Measurements from ENCODE around the gene DNAJB6. TPM values are rescaled to one million over a fixed set of nuclear protein-coding genes. Genes with fewer than 3 reads are reported as not detected.
A peak's percentile ranks its signal among the peaks of the same experiment; 100 is the strongest.
"Not testable (repeated sequence)": the region's sequence is repeated elsewhere in the genome, so short reads cannot be mapped to it uniquely, and the experiment has no call there.

Gene DNAJB6
- total RNA-seq, 1 experiment from 2014 or later, result 97.4 TPM

GRCh38 chr7:157323401-157323800, 13.4 kb upstream of the DNAJB6 start:
- DNase-seq (ENCODE audit: low read depth), result no peak

- DNase-seq (ENCODE audit: low read depth), result no peak
Measured at GRCh38 chr7:157329447-157329846, 7.4 kb upstream of the DNAJB6 start.

- not testable (repeated sequence) for DNase-seq (ENCODE audit: low read depth)
Measured at GRCh38 chr7:157330567-157330966, 6.2 kb upstream of the DNAJB6 start.

GRCh38 chr7:157331049-157331448, 5.8 kb upstream of the DNAJB6 start:
- not testable (repeated sequence) for DNase-seq (ENCODE audit: low read depth)

GRCh38 chr7:157335236-157335635, 1.6 kb upstream of the DNAJB6 start:
- DNase-seq (ENCODE audit: low read depth), result no peak

GRCh38 chr7:157335991-157336382, 817 bp upstream of the DNAJB6 start:
- DNase-seq (ENCODE audit: low read depth), result no peak

GRCh38 chr7:157337316-157338149, 729 bp downstream of the DNAJB6 start:
- DNase-seq (ENCODE audit: low read depth), result peak; percentile 62

- peak; percentile 67 for DNase-seq (ENCODE audit: low read depth)
Measured at GRCh38 chr7:157339777-157340677, 3.2 kb downstream of the DNAJB6 start.

GRCh38 chr7:157347217-157347904, 10.6 kb downstream of the DNAJB6 start:
- DNase-seq (ENCODE audit: low read depth), result peak; percentile 81

GRCh38 chr7:157348548-157348947, 11.7 kb downstream of the DNAJB6 start:
- DNase-seq (ENCODE audit: low read depth), result no peak

GRCh38 chr7:157352516-157352915, 15.7 kb downstream of the DNAJB6 start:
- no peak for DNase-seq (ENCODE audit: low read depth)

- DNase-seq (ENCODE audit: low read depth), result no peak
Measured at GRCh38 chr7:157355784-157356511, 19.1 kb downstream of the DNAJB6 start.

GRCh38 chr7:157357129-157358040, 20.6 kb downstream of the DNAJB6 start:
- DNase-seq (ENCODE audit: low read depth), result no peak

- DNase-seq (ENCODE audit: low read depth), result no peak
Measured at GRCh38 chr7:157358041-157358752, 21.4 kb downstream of the DNAJB6 start.

- no peak for DNase-seq (ENCODE audit: low read depth)
Measured at GRCh38 chr7:157358753-157359096, 21.9 kb downstream of the DNAJB6 start.

- no peak for DNase-seq (ENCODE audit: low read depth)
Measured at GRCh38 chr7:157359581-157359980, 22.8 kb downstream of the DNAJB6 start.

GRCh38 chr7:157360483-157361025, 23.8 kb downstream of the DNAJB6 start:
- DNase-seq (ENCODE audit: low read depth), result no peak

GRCh38 chr7:157361537-157361936, 24.7 kb downstream of the DNAJB6 start:
- DNase-seq (ENCODE audit: low read depth), result no peak

- DNase-seq (ENCODE audit: low read depth), result no peak
Measured at GRCh38 chr7:157362729-157363128, 25.9 kb downstream of the DNAJB6 start.
